GM18867 (cell line): Measurements from ENCODE around the gene GRAMD1A.
"Not testable (repeated sequence)": the region's sequence is repeated elsewhere in the genome, so short reads cannot be mapped to it uniquely, and the experiment has no call there.

Source experiments
- ATAC-seq: cut with Tn5 transposase; IDR thresholded peaks from one replicate; pipeline ENCODE4 v1.9.1; 2021; ENCODE audit warnings: mild to moderate bottlenecking, moderate library complexity; ENCODE audit not compliant: unreplicated experiment

Gene GRAMD1A

GRCh38 chr19:34976611-34977010 lies 23.5 kb upstream of the GRAMD1A start:
- ATAC-seq = no peak

GRCh38 chr19:34979819-34980640 lies 20.1 kb upstream of the GRAMD1A start:
- ATAC-seq = no peak

- no peak for ATAC-seq
Observed at GRCh38 chr19:34982275-34982674, 17.8 kb upstream of the GRAMD1A start.

GRCh38 chr19:34983786-34984185 lies 16.3 kb upstream of the GRAMD1A start:
- no peak for ATAC-seq

GRCh38 chr19:34984287-34984686 lies 15.8 kb upstream of the GRAMD1A start:
- ATAC-seq = no peak

GRCh38 chr19:34985249-34986022 lies 14.7 kb upstream of the GRAMD1A start:
- no peak for ATAC-seq

GRCh38 chr19:34988119-34988518 lies 12.0 kb upstream of the GRAMD1A start:
- no peak for ATAC-seq

- ATAC-seq = no peak
Observed at GRCh38 chr19:34989298-34989697, 10.8 kb upstream of the GRAMD1A start.

GRCh38 chr19:34990578-34991192 lies 9.4 kb upstream of the GRAMD1A start:
- ATAC-seq = no peak

- ATAC-seq = no peak
Observed at GRCh38 chr19:34991542-34992333, 8.4 kb upstream of the GRAMD1A start.

- ATAC-seq = not testable (repeated sequence)
Observed at GRCh38 chr19:34992582-34992981, 7.5 kb upstream of the GRAMD1A start.

- ATAC-seq = no peak
Observed at GRCh38 chr19:34994286-34994642, 5.9 kb upstream of the GRAMD1A start.

- ATAC-seq = no peak
Observed at GRCh38 chr19:34994643-34995541, 5.2 kb upstream of the GRAMD1A start.

- no peak for ATAC-seq
Observed at GRCh38 chr19:34995551-34995950, 4.6 kb upstream of the GRAMD1A start.

- ATAC-seq = no peak
Observed at GRCh38 chr19:34997071-34997617, 3.0 kb upstream of the GRAMD1A start.

GRCh38 chr19:34998224-34998623 lies 1.9 kb upstream of the GRAMD1A start:
- not testable (repeated sequence) for ATAC-seq

- ATAC-seq = no peak
Observed at GRCh38 chr19:34998777-34999497, 1.2 kb upstream of the GRAMD1A start.

GRCh38 chr19:35000338-35000646 lies 169 bp downstream of the GRAMD1A start:
- ATAC-seq = no peak
